Endothelial cell (in vitro differentiated cells): Measurements from ENCODE around the gene PARD3. TPM values are rescaled to one million over a fixed set of nuclear protein-coding genes. Genes with fewer than 3 reads are reported as not detected.

ENCODE experiments used
- DNase-seq: peaks from one replicate; pipeline ENCODE4 v3.0.0; 2021; ENCODE audit warnings: low spot score
- H3K27ac Mint-ChIP-seq: one replicate; pipeline ENCODE4 v1.8.0; 2021; ENCODE audit warnings: mixed read lengths, inconsistent platforms; ENCODE audit not compliant: unreplicated experiment
- H3K27me3 Mint-ChIP-seq: one replicate; pipeline ENCODE4 v1.8.0; 2021; ENCODE audit warnings: mild to moderate bottlenecking, moderate library complexity, mixed read lengths, inconsistent platforms; ENCODE audit not compliant: unreplicated experiment
- H3K36me3 Mint-ChIP-seq: one replicate; pipeline ENCODE4 v1.8.0; 2021; ENCODE audit warnings: mild to moderate bottlenecking, low read depth, mixed read lengths, inconsistent platforms; ENCODE audit not compliant: unreplicated experiment
- H3K4me1 Mint-ChIP-seq: one replicate; pipeline ENCODE4 v1.8.0; 2021; ENCODE audit warnings: mild to moderate bottlenecking, mixed read lengths, inconsistent platforms; ENCODE audit not compliant: unreplicated experiment
- H3K4me3 Mint-ChIP-seq: one replicate; pipeline ENCODE4 v1.8.0; 2021; ENCODE audit warnings: mild to moderate bottlenecking, mixed read lengths, inconsistent platforms; ENCODE audit not compliant: unreplicated experiment
- H3K9me3 Mint-ChIP-seq: one replicate; pipeline ENCODE4 v1.8.0; 2021; ENCODE audit warnings: mixed read lengths, inconsistent platforms; ENCODE audit not compliant: unreplicated experiment
- total RNA-seq: library from RNA; stranded (reverse); fragmentation: NEBNext Ultra II Directional; extraction: Animal tissue kit (Norgen Biotek cat#: 25700); gene quantifications from one replicate; pipeline ENCODE4 v1.2.1, GENCODE V29; 2021; ENCODE audit not compliant: unreplicated experiment
- TF ChIP-seq, protein P1 (sequence below): fragments of 200-600 bp; sonication (generic); IDR thresholded peaks from one replicate; pipeline ENCODE4 v1.5.0; 2021; ENCODE audit warnings: antibody characterized with exemption; ENCODE audit not compliant: unreplicated experiment

Gene PARD3
- total RNA-seq, 1 donor from 2014 or later = 35.2 TPM

DNA sequence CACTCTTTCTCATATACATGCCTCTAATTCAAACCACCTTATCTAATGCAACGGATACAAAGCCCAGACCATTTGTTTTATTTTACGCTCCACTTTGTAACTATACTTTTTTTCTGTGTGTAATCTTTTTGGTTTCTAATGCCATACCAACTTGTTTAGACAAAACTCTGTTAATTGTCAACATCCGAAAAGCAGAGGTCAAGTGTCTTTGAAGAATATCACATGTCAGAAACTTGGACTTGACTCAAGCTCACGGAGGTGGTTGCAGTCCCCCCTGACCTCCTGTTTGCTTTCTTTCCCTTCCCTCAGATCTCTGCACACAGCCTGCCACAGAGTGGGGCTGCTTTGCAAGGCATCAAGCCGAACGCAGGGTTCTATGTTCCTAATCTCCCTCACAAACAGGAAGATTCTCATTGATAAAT is 698.9 kb downstream of the PARD3 start:
- Mint-ChIP-seq H3K36me3 (no peaks in the 10 kb centered on the region), H3K27ac (no peak overlapping the region)

DNA sequence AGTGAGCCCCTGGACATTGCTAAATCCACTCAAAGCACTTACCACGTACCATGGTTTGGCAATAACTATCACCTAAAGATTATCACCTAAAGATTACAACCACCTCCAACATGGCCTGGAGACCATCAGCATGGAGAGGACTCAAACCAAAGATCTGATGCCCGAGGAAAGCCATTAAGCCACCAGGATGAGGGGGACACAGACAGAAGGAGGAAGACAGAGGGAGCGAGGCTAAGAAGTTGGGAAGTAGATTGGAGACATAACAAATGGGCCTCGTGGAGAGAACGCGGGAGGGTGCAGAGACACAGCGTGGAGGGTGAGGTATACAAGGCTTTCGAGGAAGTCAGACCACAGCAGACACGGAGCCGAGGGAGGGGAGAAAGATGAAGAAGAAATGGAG is 700.2 kb downstream of the PARD3 start:
- no peak for DNase-seq
- Mint-ChIP-seq H3K36me3 (peaks cover 8% of the 10 kb centered on the region), H3K27ac (no peak overlapping the region), H3K4me3 (no peak overlapping the region), H3K9me3 (no peaks in the 10 kb centered on the region), H3K27me3 (peaks cover 8% of the 10 kb centered on the region), H3K4me1 (peaks cover 24% of the 10 kb centered on the region)
- TF ChIP-seq, protein P1, sequence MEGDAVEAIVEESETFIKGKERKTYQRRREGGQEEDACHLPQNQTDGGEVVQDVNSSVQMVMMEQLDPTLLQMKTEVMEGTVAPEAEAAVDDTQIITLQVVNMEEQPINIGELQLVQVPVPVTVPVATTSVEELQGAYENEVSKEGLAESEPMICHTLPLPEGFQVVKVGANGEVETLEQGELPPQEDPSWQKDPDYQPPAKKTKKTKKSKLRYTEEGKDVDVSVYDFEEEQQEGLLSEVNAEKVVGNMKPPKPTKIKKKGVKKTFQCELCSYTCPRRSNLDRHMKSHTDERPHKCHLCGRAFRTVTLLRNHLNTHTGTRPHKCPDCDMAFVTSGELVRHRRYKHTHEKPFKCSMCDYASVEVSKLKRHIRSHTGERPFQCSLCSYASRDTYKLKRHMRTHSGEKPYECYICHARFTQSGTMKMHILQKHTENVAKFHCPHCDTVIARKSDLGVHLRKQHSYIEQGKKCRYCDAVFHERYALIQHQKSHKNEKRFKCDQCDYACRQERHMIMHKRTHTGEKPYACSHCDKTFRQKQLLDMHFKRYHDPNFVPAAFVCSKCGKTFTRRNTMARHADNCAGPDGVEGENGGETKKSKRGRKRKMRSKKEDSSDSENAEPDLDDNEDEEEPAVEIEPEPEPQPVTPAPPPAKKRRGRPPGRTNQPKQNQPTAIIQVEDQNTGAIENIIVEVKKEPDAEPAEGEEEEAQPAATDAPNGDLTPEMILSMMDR = no peak

More for the DNA sequence above, 698.9 kb downstream of the PARD3 start:
- DNase-seq = no peak
- H3K9me3 Mint-ChIP-seq = no peaks in the 10 kb centered on the region
- H3K4me3 Mint-ChIP-seq = no peak overlapping the region
- peaks cover 26% of the 10 kb centered on the region for H3K4me1 Mint-ChIP-seq
- TF ChIP-seq, protein P1 = no peak
- peaks cover 8% of the 10 kb centered on the region for H3K27me3 Mint-ChIP-seq

DNA sequence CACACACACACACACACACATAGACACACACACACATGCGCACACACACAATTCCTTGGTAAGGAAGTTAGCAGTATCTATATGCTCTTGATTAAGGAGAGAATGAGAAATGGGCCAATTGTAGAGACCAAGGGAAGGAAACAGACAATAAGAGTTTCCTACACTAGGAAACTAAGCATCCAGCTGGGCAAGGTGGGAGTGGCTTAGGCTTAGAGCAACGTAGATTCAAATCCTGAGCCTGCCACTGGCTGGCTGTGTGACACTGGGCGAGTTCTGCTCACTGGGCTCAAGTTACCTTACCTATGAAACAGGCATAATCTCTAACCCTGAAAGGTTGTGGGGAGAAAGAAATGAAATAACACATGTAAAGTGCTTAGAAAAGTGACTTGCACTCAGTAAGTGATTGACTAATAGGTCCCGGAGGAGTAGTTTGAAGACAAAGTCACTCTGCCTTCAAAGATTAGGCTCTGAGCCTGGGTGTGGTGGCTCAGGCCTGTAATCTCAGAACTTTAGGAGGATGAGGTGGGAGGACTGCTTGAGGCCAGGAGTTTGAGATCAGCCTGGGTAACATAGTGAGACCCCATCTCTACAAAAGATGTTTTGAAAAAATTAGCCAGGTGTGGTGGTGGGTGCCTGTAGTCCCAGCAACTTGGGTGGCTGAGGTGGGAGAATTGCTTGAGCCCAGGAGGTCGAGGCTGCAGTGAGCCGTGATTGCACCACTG is 701.4 kb downstream of the PARD3 start:
- Mint-ChIP-seq H3K9me3 (no peaks in the 10 kb centered on the region), H3K4me3 (no peak overlapping the region), H3K27ac (no peak overlapping the region), H3K27me3 (peaks cover 14% of the 10 kb centered on the region), H3K36me3 (peaks cover 17% of the 10 kb centered on the region), H3K4me1 (peaks cover 29% of the 10 kb centered on the region)
- TF ChIP-seq, protein P1 = no peak
- DNase-seq = no peak

DNA sequence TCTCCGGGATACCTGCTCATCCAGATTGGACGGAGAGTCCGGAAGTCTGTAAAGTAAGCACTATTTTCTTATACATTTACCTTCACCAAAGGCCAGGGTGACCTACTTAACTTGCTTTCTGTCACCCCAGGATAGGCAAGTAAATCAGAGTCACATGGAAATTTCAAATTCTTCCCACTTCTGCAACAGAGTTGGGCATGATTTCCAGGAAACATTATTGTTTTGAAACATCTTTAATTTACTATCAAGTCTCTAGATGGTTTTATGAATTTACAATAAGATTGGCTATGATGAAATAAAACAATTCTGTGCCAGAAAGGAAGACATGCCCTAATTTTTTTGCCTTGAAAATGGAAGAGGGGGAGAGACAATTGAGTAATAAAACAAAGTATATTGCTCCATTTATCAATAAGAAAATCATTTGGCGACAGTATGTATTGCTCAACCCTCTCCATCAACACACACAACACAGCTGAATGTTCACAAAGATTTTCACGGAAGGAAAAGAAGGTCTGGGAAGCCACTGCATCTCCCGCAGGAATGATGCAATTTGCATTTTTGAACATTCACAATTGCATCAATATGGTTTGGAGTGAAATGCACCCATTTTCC is 702.8 kb downstream of the PARD3 start:
- peaks cover 17% of the 10 kb centered on the region for H3K36me3 Mint-ChIP-seq
- H3K27me3 Mint-ChIP-seq = peaks cover 17% of the 10 kb centered on the region
- no peak overlapping the region for H3K27ac Mint-ChIP-seq
- H3K4me3 Mint-ChIP-seq = no peak overlapping the region
- H3K9me3 Mint-ChIP-seq = no peaks in the 10 kb centered on the region
- no peak for DNase-seq
- peaks cover 29% of the 10 kb centered on the region for H3K4me1 Mint-ChIP-seq
- TF ChIP-seq, protein P1 = no peak

- Mint-ChIP-seq H3K27ac (no peak overlapping the region), H3K4me3 (no peak overlapping the region), H3K4me1 (peaks cover 20% of the 10 kb centered on the region), H3K9me3 (no peaks in the 10 kb centered on the region), H3K36me3 (peaks cover 17% of the 10 kb centered on the region), H3K27me3 (peaks cover 15% of the 10 kb centered on the region)
- TF ChIP-seq, protein P1 = no peak
- DNase-seq = no peak
Observed at GRCh38 chr10:34111179-34111578, 703.9 kb downstream of the PARD3 start.
